ENCODE measurements around the gene PTPRF. TPM values are rescaled to one million over a fixed set of nuclear protein-coding genes. Genes with fewer than 3 reads are reported as not detected.

PTPRF gene
- total and polyA plus RNA-seq, 10 donors = 2.7 to 25.0 (median 10.8) TPM

- no peak for DNase-seq
- 84 to 94% (median 89%) methylated on average over 10 of the region's 10 CpGs for WGBS, 5 donors
- Histone ChIP-seq H3K27me3 (replicated peaks in 1 of 7) (peaks cover 0 to 7% (median 0%) of the 10 kb centered on the region in 7 donors), H3K4me1 (no peaks in the 10 kb centered on the region), H3K27ac (no peak overlapping the region), H3K9me3 (no peaks in the 10 kb centered on the region), H3K4me3 (no peak overlapping the region), H3K36me3 (no peaks in the 10 kb centered on the region)
- TF ChIP-seq POLR2A (IDR thresholded peaks at IDR 0.05) (no peak), CTCF (IDR thresholded peaks at IDR 0.05 in 8 of 11, conservative IDR thresholded peaks at IDR 0.05 in 3 of 11) (no peak), POLR2AphosphoS5 (IDR thresholded peaks at IDR 0.05) (no peak)
- intact Hi-C loops (cut with DNase I; ENCODE audit: low total_unique reads) = no loop called here
Observed at GRCh38 chr1:43505077-43505780, 25.5 kb upstream of the PTPRF start.

- no peak overlapping the region for H3K27ac ChIP-seq
- no peak for DNase-seq
- 77 to 90% (median 85%) methylated on average over 6 of the region's 6 CpGs for WGBS, 5 donors
- TF ChIP-seq POLR2AphosphoS5 (IDR thresholded peaks at IDR 0.05) (no peak), POLR2A (IDR thresholded peaks at IDR 0.05) (no peak), CTCF (IDR thresholded peaks at IDR 0.05 in 8 of 11, conservative IDR thresholded peaks at IDR 0.05 in 3 of 11) (no peak)
- H3K36me3 ChIP-seq = no peaks in the 10 kb centered on the region
- no peaks in the 10 kb centered on the region for H3K4me1 ChIP-seq
- intact Hi-C loops (cut with DNase I; ENCODE audit: low total_unique reads) = no loop called here
- H3K9me3 ChIP-seq = no peaks in the 10 kb centered on the region
- peaks cover 0 to 7% (median 0%) of the 10 kb centered on the region in 7 donors for H3K27me3 ChIP-seq (replicated peaks in 1 of 7)
- no peak overlapping the region for H3K4me3 ChIP-seq
Observed at GRCh38 chr1:43506233-43506632, 24.4 kb upstream of the PTPRF start.

GRCh38 chr1:43507296-43508295 lies 23.1 kb upstream of the PTPRF start:
- 73 to 89% (median 80%) methylated on average over 5 of the region's 5 CpGs for WGBS, 5 donors
- H3K4me1 ChIP-seq = no peaks in the 10 kb centered on the region

GRCh38 chr1:43509007-43509739 lies 21.5 kb upstream of the PTPRF start:
- DNase-seq = no peak
- Histone ChIP-seq H3K4me3 (no peak overlapping the region), H3K9me3 (peaks cover 0 to 5% (median 1%) of the 10 kb centered on the region in 8 donors), H3K36me3 (no peaks in the 10 kb centered on the region), H3K27me3 (replicated peaks in 1 of 7) (peaks cover 0 to 7% (median 0%) of the 10 kb centered on the region in 7 donors), H3K27ac (no peak overlapping the region), H3K4me1 (no peaks in the 10 kb centered on the region)
- intact Hi-C loops (cut with DNase I; ENCODE audit: low total_unique reads) = no loop called here
- TF ChIP-seq POLR2AphosphoS5 (IDR thresholded peaks at IDR 0.05) (no peak), POLR2A (IDR thresholded peaks at IDR 0.05) (no peak), CTCF (IDR thresholded peaks at IDR 0.05 in 8 of 11, conservative IDR thresholded peaks at IDR 0.05 in 3 of 11) (no peak)
- WGBS, 5 donors = 74 to 85% (median 78%) methylated on average over 4 of the region's 4 CpGs

More at GRCh38 chr1:43507296-43508295, 23.1 kb upstream of the PTPRF start:
- peaks cover 0 to 7% (median 0%) of the 10 kb centered on the region in 7 donors for H3K27me3 ChIP-seq (replicated peaks in 1 of 7)
- peaks cover 0 to 5% (median 1%) of the 10 kb centered on the region in 8 donors for H3K9me3 ChIP-seq
- no peak for DNase-seq
- TF ChIP-seq POLR2AphosphoS5 (IDR thresholded peaks at IDR 0.05) (no peak), POLR2A (IDR thresholded peaks at IDR 0.05) (no peak)
- intact Hi-C loops (cut with DNase I; ENCODE audit: low total_unique reads) = no loop called here
- no peak overlapping the region for H3K27ac ChIP-seq
- no peak overlapping the region for H3K4me3 ChIP-seq
- H3K36me3 ChIP-seq = no peaks in the 10 kb centered on the region

Measured in spleen (tissue), 11 donors.